ENCODE results near the gene PRKRA. TPM values are rescaled to one million over a fixed set of nuclear protein-coding genes. Genes with fewer than 3 reads are reported as not detected.
A peak's percentile ranks its signal among the peaks of the same experiment; 100 is the strongest.

PRKRA gene
- total RNA-seq, 1 experiment from 2014 or later: 49.8 TPM

GRCh38 chr2:178479758-178480226, 28.8 kb upstream of the PRKRA start:
- TF ChIP-seq POLR2A (IDR thresholded peaks at IDR 0.05; ENCODE audit: borderline replicate concordance, extremely low read depth, insufficient read depth, insufficient read length) (peak; percentile 56), FOSL1 (IDR thresholded peaks at IDR 0.05; ENCODE audit: low read depth) (no peak), ZNF274 (IDR thresholded peaks at IDR 0.05; ENCODE audit: low read depth, low read length) (no peak), YY1 (IDR thresholded peaks at IDR 0.05; ENCODE audit: extremely low read depth, insufficient replicate concordance, low read depth, low read length) (no peak)
- peak overlapping the region; percentile 22 for H3K27ac ChIP-seq (ENCODE audit: low read depth, low read length)
- intact Hi-C loops (cut with micrococcal nuclease): no loop called here
- RAD21 ChIA-PET (ENCODE audit: low non-redundant PET in 1 of 2, low total read pairs in 2 of 2, uncharacterized antibody in 2 of 2, unreplicated experiment in 2 of 2): no interaction called here
- H3K4me1 ChIP-seq (ENCODE audit: control insufficient read depth in 1 of 2, insufficient read depth in 2 of 2, low read length in 2 of 2): peaks cover 10 to 30% of the 10 kb centered on the region in 2 experiments; a peak in 3 of 4 replicates
- H3K4me2 ChIP-seq (ENCODE audit: low read length): peak overlapping the region; percentile 100
- CTCF ChIA-PET: no interaction called here
- H3K9me2 ChIP-seq (ENCODE audit: insufficient read depth): no peaks in the 10 kb centered on the region
- H3K9ac ChIP-seq (ENCODE audit: low read length): peak overlapping the region; percentile 61
- POLR2A ChIA-PET: interaction anchor here (0.9 to 1.0 kb wide), 2 partner anchors 14 to 29 kb away, joined by 3 to 5 read pairs; partner anchors contain the start of genes PJVK and PRKRA
- no peak for ATAC-seq
- H3K36me3 ChIP-seq (ENCODE audit: control insufficient read depth in 1 of 2, insufficient read depth in 2 of 2, low read length in 2 of 2): no peaks in the 10 kb centered on the region
- H3K4me3 ChIP-seq (replicated peaks in 1 of 2; ENCODE audit: low read depth in 1 of 2, low read length in 2 of 2): peak overlapping the region; percentile 70 to 92
- H3K27me3 ChIP-seq (ENCODE audit: insufficient read depth, low read length): no peaks in the 10 kb centered on the region
- DNase-seq (ENCODE audit: low read depth, low spot score): no peak
- H3K9me3 ChIP-seq (ENCODE audit: control insufficient read depth in 1 of 2, insufficient read depth in 1 of 2, low read depth in 1 of 2, low read length in 2 of 2): no peaks in the 10 kb centered on the region
- peak overlapping the region; percentile 100 for H2AFZ ChIP-seq (ENCODE audit: low read depth, low read length, poor library complexity, severe bottlenecking)
- BruUV-seq (replicated peaks): no TSS peak
- no peaks in the 10 kb centered on the region for H4K20me1 ChIP-seq (ENCODE audit: insufficient read depth)
- H3K79me2 ChIP-seq (ENCODE audit: insufficient read depth, low read length): peaks cover 40% of the 10 kb centered on the region

GRCh38 chr2:178479275-178479616, 28.3 kb upstream of the PRKRA start:
- Histone ChIP-seq H3K27ac (ENCODE audit: low read depth, low read length) (no peak overlapping the region; the same call in 1 of the 2 replicates), H4K20me1 (ENCODE audit: insufficient read depth) (no peaks in the 10 kb centered on the region), H3K36me3 (ENCODE audit: control insufficient read depth in 1 of 2, insufficient read depth in 2 of 2, low read length in 2 of 2) (no peaks in the 10 kb centered on the region), H2AFZ (ENCODE audit: low read depth, low read length, poor library complexity, severe bottlenecking) (peak overlapping the region; percentile 100), H3K4me1 (ENCODE audit: control insufficient read depth in 1 of 2, insufficient read depth in 2 of 2, low read length in 2 of 2) (peaks cover 10 to 30% of the 10 kb centered on the region in 2 experiments; a peak in 3 of 4 replicates), H3K4me3 (replicated peaks in 1 of 2; ENCODE audit: low read depth in 1 of 2, low read length in 2 of 2) (peak overlapping the region; percentile 75 to 92), H3K9me2 (ENCODE audit: insufficient read depth) (no peaks in the 10 kb centered on the region), H3K9me3 (ENCODE audit: control insufficient read depth in 1 of 2, insufficient read depth in 1 of 2, low read depth in 1 of 2, low read length in 2 of 2) (no peaks in the 10 kb centered on the region), H3K4me2 (ENCODE audit: low read length) (peak overlapping the region; percentile 100), H3K79me2 (ENCODE audit: insufficient read depth, low read length) (peaks cover 35% of the 10 kb centered on the region), H3K9ac (ENCODE audit: low read length) (peak overlapping the region; percentile 77), H3K27me3 (ENCODE audit: insufficient read depth, low read length) (no peaks in the 10 kb centered on the region)
- BruUV-seq (replicated peaks): no TSS peak
- RAD21 ChIA-PET (ENCODE audit: low non-redundant PET in 1 of 2, low total read pairs in 2 of 2, uncharacterized antibody in 2 of 2, unreplicated experiment in 2 of 2): no interaction called here
- POLR2A ChIA-PET: no interaction called here
- DNase-seq (ENCODE audit: low read depth, low spot score) (no peak), ATAC-seq (no peak)
- TF ChIP-seq CTCF (IDR thresholded peaks at IDR 0.05 in 2 of 3, conservative IDR thresholded peaks at IDR 0.05 in 1 of 3; ENCODE audit: borderline replicate concordance in 1 of 3, insufficient read depth in 1 of 3, low read depth in 2 of 3, low read length in 2 of 3) (0 out of 6 replicates have a peak, but pooled peaks of 1 of the 3 experiments have one; percentile 5), EGR1 (IDR thresholded peaks at IDR 0.05; ENCODE audit: low read depth) (no peak), ELF1 (IDR thresholded peaks at IDR 0.05; ENCODE audit: borderline replicate concordance, low read depth) (no peak), ZBTB33 (IDR thresholded peaks at IDR 0.05; ENCODE audit: extremely low read depth, insufficient replicate concordance, low read length) (no peak)
- intact Hi-C loops (cut with micrococcal nuclease): no loop called here
- CTCF ChIA-PET: no interaction called here
